GM18520 (cell line): ENCODE results near the gene GNAT2.

Experiments used
- ATAC-seq: cut with Tn5 transposase; IDR thresholded peaks from one replicate; pipeline ENCODE4 v1.9.1; 2021; ENCODE audit not compliant: unreplicated experiment

The GNAT2 gene

DNA sequence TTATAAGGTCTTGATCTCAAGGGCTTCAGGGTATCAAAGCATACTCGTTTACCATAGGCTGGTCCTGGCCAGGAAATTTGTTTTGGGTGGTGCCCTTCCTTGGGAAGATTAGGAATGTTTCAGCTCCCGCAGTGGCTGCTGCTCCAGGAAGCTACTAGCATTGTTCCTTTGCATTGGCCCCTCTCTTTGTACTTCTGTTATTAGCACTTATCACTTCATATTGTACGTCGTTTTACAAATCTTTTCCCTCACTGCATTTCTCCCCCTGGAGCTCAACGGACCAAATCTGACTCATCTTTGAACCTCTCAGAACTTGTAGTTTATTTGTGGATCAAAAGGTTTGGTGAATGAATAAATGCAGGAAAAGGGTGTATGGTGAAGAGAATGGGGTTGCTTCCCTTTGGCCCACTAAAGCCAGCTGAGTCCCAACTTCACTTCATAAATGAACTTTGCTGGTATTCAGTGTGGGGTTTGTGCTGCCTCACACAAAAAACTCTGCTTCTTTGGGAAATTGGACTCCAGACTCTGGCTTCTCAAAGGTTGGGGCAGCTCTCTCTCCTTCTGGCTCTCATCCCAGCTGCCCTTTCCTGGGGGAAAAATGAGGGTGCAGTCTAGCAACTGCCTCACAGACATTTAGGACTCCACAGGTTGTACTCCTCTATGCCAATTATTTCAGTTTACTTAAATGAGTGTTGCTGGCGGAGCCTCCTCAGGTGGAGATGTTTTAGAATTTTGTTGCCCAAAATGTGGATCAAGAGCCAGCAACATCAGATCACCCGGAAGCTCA lies 5.9 kb downstream of the GNAT2 start:
- no peak for ATAC-seq

DNA sequence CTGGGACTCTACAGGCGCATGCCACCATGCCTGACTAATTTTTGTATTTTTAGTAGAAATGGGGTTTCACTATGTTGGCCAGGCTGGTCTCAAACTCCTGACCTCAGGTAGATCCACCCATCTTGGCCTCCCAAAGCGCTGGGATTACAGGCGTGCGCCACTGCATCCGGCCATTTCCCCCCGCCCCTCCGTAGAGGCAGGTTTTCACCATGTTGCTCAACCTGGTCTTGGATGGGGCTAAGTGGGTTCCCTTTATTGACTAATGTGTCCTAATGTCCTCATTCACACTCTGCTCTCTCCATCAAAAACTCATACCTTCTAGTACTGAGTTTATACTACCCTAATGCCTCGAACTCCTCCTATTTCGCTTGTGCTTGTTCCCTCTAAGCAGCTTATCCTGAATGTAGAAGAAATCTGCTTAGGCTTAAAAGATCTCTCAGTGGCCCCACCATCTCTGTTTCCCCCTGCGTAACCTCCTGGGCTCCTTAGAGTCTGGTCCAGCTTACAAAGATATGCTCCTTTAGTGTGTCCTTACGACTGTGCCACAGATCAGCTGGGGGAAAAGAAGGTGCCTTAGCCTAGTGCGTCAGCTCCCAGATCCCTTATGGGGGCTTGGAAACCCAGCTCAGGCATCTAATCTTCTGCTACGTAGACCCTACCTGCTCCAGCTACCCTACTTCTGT lies 8.0 kb downstream of the GNAT2 start:
- no peak for ATAC-seq

DNA sequence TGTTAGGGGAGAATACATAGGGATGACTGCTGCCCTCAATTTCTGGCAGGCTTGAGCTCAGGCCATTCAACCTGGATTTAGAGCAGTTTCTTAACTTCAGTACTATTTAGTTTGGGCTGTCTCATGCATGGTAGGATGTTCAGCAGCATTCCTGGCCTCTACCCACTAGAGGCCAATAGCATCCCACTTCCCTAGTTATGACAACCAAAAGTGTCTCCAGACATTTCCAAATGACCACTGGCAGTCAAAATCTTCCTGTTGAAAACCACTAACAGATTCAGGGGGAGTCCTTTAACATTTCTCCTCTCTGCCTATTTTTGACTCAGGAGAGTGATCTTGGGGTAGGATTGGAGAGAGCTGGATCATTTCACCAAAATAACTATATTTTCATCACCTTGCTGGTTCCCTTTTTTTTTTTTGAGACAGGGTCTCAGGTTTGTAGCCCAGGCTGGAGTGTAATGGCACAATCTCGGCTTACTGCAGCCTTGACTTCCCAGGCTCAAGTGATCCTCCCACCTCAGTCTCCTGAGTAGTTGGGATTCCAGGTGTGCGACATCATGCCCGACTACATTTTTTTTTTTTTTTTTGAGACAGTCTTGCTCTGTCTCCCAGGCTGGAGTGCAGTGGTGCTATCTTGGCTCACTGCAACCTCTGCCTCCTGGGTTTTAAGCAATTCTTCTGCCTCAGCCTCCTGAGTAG lies 8.7 kb downstream of the GNAT2 start:
- ATAC-seq = no peak

DNA sequence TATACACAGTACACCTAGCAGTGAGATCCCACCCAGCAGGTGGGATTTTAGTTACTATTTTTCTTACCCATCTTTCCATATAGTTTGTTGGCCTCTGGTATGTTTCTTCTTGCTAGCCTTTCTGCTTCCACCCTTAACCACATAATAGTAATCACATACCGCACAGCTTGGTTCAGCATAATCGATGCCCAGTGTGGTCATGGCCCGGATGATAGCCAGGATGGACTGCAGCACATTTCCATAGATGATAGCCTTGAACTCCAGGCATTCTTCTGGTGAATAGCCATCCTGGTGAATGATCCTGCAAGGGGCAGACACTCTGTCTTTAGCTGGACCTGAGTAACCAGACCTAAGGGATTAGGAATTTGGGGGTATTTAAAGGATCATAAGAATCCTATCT lies 9.5 kb downstream of the GNAT2 start:
- ATAC-seq = no peak

DNA sequence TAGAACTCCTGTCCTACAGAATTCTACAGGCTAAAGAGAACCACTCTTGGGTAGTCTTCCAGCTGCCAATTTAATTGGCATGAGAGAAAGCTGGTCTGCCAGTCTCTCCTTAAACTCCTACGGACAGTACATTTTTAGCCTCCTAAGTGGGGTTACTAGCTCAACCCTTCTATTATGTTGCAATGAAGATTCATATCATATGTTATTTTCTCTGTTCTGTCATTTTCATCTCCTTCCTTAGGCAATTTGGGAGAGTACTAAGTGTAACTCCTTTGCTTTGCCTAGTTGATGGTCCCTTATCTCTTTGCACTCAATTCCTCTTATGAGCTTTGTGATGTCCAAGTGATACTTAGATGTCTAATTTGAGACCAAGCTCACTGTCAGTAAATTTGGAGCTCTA lies 14.0 kb downstream of the GNAT2 start:
- ATAC-seq = no peak

DNA sequence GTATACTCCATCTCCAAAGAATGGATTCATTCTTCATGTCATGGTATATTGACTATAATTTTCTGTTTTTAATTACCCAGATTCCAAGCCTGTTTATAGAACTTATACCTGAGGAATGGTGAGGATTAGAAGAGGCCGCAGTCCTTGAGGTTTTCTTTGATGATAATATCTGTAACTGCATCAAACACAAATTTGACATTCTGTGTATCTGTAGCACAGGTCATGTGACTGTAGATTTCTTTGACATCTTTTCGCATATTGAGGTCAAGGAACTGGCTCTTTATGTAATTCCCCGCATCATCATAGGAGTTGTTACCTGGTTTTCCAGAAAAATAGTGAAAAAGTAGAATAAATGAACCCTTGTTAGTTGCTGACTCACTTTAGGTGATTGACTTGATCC lies 16.2 kb downstream of the GNAT2 start:
- no peak for ATAC-seq

DNA sequence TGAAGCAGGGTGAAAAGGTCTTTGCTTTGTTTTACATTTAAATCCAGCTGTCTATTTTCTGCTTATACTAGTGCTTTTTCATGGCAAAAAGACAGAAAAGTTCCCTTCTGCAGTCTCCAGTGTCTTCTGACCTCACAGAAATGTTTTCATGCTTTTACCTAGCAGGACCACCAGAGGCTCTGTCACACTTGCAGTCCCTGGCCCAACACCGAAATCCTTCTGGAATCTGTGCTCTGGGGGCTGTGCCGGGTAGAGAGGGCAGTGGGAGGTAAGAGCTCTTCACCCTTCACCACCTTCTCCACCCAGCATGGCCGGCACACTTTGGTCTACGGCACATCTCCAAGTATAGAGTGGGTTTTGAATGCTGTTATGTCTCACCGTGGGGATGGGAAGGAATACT lies 20.8 kb downstream of the GNAT2 start:
- no peak for ATAC-seq

DNA sequence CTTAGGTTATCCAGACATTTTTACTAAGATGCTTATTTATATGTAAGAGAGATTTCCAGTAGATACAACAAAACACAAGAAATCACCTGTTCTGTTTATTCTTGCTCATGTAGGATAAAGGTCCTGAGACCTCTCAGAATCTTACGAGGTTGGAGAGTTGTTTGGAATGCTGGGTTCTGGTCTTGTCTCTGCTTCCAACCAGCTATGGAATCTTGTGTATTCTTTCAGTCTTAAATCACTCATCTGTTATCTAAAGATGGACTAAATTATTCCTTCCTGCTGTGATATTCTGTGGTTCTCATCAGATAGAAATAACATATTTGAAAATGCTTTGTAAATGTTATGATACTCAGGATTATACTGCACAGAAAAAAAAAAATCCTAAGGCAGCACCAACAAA lies 21.3 kb downstream of the GNAT2 start:
- ATAC-seq = no peak

DNA sequence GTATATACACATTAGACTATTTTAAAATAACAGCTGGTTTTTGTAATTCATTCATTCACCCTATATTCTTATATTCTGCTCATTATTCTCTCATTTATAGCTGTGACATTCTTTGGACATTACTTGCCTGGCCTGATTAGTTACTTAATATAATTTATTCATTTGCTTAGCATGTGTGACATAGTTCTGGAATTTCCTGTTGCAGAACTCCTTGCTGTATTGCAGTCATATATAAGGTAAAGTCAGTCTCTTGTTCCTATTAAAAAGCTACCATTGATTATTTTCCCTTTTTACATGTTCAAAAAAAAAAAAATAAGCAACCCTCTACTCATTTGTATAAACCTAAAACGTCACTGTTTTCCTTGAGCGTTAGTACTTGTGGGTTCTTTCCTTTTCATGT lies 23.9 kb downstream of the GNAT2 start:
- no peak for ATAC-seq

DNA sequence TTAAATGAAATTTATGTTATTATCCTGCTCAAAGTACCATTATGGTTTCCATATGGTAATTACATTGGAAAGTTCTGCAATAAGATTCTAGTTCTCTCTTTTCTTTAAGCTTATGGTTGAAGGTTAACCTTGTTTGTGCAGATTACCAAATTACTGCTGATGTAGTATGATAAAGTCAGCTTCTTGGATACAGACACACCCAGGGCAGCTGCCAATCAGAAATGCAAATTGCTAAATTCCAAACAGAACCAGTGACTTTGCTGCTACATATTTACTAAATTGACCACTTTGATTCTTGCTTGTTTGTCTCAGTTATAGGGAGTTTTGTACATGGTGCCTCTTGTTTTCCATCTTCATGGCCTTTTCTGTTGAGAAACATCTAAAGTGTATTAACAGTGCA lies 26.5 kb downstream of the GNAT2 start:
- no peak for ATAC-seq

DNA sequence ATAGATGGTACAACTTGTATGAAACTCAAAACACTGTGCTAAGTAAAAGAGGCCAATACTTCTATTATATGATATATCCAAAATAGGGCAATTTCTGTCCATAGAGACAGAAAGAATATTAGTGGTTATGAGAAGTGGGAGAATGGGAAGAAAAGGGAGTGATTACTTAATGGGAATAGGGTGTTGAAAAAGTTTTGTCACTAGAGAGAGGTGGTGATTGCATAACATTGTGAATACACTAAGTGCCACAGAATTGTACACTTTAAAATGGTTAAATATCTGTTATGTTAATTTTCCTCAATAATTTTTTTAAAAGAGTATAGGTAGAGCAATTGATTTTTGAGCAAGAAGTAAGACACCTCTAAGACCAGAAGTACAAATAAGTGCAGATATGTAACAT lies 29.7 kb downstream of the GNAT2 start:
- ATAC-seq = no peak

DNA sequence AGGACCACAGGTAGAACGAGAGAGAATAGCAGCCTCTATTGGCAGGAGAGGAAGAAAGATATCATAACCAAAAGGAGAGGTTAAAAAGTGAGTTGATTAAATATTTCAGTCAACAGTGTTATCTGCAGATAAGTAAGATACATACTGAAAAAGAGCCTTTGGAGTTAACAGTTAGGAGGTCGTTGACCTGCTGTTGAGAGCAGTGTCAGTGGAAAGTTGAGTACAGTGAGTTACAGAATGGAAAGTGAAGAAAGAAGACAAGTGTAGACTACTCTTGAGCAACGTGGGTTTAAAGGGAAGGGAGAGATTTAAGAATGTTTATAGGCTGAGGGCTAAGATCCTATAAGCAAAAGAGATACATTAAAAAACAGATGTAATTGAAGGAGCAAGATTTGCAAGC lies 30.2 kb downstream of the GNAT2 start:
- no peak for ATAC-seq

DNA sequence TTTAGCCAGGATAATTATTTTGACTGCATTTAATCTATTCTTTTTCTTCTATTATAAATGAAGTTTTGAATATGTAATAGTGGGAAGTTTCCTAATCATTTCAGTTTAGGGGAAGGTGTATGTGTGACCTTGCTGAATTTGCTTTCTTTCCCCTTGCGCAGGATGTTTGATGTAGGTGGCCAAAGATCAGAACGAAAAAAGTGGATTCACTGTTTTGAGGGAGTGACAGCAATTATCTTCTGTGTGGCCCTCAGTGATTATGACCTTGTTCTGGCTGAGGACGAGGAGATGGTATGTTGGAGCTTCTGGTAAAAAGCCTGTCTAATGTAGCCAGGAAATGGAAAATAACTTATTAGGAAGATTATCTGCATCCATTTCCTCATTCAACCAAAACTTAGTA lies 33.4 kb downstream of the GNAT2 start:
- no peak for ATAC-seq

DNA sequence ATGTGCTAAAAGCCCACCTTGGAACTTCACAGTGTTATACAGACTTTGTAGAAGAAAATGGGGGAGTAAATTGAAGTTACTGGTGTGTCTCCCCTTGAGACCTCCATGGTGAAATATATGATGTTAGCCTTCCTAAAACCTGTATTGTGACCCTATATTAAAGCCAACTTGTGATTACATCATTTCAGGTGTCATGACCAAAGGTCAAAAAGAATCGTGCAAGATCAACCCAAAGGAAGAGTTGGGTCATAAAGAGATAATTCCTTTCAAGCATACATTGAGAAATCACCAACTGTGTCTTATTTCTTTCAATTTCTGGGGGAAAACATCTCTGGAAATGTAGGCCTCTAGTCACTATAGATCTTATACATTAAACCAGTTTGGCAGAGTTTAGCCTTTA lies 34.6 kb downstream of the GNAT2 start:
- no peak for ATAC-seq

DNA sequence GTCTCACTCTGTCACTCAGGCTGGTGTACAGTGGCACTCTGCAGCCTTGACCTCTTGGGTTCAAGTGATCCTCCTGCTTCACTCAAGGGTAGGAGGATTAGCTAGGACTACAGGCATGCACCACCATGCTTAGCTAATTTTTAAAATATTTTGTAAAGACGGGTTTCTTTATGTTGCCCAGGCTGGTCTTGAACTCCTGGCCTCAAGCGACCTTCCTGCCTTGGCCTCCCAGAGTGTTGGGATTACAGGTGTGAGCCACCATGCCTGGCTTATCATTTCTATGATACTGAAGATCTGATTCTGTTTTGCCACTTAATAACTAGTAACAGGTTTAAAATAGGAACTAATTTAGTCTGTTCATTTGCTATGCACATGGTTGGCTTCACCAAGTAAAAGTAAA lies 37.4 kb downstream of the GNAT2 start:
- no peak for ATAC-seq

DNA sequence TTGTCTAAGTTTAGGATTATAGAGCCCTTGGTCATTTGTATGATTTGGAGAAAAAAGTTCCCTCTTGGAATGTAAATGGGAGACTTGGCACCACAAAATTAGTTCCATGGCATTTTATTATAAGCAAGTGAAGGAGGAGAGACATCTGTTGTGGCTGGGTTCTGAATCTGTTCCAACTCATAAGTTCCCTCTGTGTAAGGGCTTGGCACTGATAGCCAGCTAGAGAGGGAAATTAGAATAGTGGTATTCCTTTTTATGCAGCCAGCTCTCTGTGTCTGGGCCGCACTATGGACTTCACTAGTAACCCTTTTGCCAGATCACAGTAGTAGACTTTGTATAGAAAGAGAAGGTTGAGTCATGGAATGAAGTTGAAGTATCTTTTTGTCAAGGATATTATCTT lies 39.9 kb downstream of the GNAT2 start:
- ATAC-seq = no peak

DNA sequence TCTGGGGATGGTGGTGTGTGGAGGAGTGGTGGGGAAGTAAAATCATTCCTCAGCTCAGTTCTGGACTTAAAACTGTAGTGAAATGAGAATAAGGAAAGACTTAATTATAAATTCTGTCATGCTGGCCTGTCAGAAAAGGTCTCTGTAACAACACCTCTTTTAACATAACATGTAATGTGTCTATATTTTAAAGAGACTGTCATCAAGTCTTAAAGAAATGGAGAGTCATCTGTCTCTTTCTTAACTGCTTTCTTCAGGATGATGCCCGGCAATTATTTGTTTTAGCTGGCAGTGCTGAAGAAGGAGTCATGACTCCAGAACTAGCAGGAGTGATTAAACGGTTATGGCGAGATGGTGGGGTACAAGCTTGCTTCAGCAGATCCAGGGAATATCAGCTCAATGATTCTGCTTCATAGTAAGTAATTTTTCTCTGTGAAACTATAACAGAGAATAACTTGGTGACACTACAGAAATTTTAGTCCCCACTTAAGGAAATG lies 40.4 kb downstream of the GNAT2 start:
- no peak for ATAC-seq

DNA sequence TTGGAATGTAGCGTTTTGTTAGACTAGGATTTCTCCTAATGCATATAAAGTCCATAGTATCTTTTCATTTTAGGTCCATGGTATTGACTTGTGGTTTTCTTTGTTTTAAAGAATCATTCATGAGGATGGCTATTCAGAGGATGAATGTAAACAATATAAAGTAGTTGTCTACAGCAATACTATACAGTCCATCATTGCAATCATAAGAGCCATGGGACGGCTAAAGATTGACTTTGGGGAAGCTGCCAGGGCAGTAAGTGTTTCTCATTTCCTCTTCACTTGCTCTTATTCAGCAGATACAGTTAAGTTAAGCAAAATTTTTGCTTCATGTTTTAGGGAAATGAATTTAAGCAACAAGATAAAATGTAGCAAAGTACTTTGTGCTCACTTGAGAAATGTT lies 45.6 kb downstream of the GNAT2 start:
- ATAC-seq = no peak

DNA sequence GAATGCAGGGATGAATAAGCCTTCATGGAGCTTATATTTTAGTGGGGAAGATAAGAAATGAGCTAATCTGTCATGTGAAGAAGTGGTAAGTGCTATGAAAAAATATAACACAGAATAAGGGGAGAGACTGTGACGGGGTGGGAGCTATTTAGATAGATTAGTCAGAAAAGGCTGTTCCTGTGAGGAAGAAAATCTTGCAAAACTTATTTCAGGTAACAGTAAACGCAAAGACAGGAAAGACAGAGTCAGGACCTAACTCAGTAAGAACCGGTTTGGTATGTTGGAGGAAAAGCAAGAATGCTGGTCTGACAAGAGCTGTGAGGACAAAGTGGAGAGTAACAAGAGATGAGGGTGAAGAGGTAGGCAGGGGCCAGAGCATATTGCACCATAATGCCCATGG lies 49.0 kb downstream of the GNAT2 start:
- ATAC-seq = no peak

DNA sequence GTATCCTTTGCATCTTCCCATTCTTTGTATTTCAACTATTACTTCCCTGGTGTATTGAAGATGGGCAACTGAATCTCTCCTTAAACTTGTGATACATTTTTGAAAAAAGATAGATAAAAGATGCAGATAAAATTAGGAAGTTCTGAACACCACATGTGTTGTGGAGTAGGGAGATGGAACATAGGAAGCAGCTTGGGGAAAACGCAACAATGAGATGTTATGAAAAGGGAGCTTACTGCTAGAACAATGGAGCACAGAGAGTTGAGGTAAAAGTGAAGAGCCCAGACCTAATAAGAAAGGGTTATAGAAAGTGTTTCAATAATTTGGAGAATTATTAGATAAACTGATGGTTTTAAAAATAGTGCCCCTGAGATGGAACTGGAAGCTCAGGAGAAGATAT lies 50.1 kb downstream of the GNAT2 start:
- no peak for ATAC-seq

DNA sequence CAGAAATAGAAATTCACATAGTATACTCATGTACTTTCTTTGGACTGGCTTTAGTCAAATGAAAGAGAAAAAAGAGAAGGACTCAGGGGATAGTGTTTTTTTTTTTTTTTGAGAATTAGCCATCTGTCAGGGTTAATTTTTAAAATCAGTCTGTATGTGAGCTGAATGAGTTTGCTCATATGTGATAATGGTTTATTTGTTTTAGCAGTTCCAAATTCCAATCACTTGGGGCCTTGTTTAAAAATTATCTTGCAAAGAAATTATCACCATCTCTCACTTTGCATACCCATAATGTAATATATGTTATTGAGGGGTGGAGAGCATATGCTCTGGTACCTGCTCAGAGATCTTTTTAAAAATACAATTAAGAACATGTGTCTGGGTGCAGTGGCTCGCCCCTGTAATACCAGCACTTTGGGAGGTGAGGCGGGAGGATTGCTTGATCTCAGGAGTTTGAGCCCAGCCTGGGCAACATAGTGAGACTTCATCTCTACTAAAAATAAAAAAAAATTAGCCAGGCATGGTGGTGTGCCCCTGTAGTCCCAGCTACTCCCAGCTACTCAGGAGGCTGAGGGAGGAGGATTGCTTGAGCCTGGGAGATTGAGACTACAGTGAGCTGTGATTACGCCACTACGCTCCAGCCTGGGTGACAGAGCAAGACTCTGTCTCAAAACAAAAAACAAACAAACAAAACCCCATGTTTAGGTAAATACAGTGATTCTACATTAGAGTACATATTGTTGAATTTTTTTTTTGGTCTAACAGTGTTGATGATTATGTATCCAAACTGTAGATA lies 51.3 kb downstream of the GNAT2 start:
- ATAC-seq = no peak
